ENCODE data around the gene CMTR1.

Gene CMTR1

DNA sequence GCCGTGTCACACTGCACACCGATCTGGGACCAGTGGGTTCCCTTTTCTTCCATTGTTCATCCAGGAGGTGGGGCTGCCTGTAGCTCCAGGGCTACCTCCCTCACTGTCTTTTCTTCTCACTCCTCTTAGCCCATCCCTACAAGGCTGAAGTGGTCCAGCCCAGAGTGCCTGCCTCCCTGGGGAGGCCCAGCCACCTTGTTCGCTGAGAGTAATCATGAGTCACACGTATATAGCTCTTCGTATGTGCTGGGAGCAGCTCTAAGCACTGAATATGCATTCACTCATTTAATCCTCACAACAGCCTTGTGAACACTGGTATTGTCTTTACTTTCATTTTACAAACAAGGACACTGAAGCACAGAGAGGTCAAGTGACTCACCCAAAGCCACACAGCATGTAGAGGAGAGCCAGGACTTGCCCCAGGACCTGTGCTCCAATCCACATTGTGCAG lies 81.3 kb downstream of the CMTR1 start:
- peak; percentile 57 for DNase-seq

DNA sequence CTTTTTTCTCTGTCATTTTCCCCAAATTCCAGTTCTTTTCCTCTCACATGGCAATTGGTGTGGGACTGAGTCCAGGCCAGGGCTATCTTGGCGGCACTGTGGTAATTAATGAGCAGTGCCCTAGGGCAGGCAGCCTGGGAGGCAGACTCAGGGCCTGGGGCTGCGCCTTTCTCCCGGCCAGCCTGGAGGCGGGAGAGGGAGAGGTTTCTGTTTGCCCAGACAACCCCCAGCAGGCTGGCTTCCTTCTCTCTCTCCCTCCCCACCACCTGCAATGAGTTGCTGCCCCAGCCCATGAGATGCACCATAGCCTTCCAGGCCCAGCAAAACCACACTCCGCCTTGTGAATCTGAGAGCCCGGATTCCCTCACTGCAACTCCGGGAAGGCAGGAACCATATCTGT lies 81.8 kb downstream of the CMTR1 start:
- DNase-seq, result no peak

- DNase-seq, result no peak
Measured at GRCh38 chr6:37515712-37516075, 82.7 kb downstream of the CMTR1 start.

- peak; percentile 92 for DNase-seq
Measured at GRCh38 chr6:37516076-37516919, 83.3 kb downstream of the CMTR1 start.

- no peak for DNase-seq
Measured at GRCh38 chr6:37516920-37517405, 83.9 kb downstream of the CMTR1 start.

GRCh38 chr6:37517411-37517812 lies 84.4 kb downstream of the CMTR1 start:
- peak; percentile 80 for DNase-seq

GRCh38 chr6:37518116-37518515 lies 85.1 kb downstream of the CMTR1 start:
- no peak for DNase-seq

DNA sequence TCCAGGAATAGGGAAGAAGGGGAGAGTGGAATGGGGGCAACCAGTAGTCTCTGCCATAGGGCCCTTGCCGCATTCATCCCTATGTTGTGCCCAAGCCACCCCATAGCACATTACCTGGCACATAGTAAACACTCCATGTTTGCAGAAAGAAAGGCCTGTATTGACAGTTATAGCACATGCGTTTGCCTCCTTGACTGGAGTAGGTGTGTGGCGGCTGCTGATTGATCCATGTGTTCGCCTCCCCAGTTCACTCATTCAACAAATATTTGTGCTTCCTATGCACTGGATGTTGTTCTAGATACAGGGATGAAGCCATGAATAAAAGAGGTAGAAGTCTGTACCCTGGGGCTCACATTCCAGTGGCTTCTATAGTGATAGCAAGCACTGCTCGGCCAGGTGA lies 86.4 kb downstream of the CMTR1 start:
- DNase-seq, result no peak

GRCh38 chr6:37520926-37521325 lies 87.9 kb downstream of the CMTR1 start:
- DNase-seq, result no peak

GRCh38 chr6:37521674-37522073 lies 88.7 kb downstream of the CMTR1 start:
- no peak for DNase-seq

DNA sequence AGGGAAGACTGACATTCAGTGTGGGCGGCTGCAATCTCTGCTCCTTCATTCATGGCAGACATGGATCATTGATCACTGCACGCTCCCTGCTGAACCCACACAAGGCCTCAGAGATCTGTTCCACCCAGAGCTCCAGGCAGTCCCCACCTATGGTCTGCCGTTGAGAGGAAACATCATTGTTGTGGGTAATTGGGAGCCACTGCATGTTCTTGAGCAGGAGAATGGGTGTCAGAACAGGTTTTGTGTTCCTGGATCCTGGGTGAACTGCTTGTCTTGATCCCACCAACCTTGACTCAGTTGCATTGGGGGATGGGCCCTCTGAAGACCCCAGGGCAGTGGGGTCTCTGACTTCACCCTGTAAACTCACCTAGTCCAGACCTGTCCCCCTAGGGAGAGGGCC lies 89.8 kb downstream of the CMTR1 start:
- DNase-seq, result no peak

- no peak for DNase-seq
Measured at GRCh38 chr6:37523412-37523811, 90.4 kb downstream of the CMTR1 start.

DNA sequence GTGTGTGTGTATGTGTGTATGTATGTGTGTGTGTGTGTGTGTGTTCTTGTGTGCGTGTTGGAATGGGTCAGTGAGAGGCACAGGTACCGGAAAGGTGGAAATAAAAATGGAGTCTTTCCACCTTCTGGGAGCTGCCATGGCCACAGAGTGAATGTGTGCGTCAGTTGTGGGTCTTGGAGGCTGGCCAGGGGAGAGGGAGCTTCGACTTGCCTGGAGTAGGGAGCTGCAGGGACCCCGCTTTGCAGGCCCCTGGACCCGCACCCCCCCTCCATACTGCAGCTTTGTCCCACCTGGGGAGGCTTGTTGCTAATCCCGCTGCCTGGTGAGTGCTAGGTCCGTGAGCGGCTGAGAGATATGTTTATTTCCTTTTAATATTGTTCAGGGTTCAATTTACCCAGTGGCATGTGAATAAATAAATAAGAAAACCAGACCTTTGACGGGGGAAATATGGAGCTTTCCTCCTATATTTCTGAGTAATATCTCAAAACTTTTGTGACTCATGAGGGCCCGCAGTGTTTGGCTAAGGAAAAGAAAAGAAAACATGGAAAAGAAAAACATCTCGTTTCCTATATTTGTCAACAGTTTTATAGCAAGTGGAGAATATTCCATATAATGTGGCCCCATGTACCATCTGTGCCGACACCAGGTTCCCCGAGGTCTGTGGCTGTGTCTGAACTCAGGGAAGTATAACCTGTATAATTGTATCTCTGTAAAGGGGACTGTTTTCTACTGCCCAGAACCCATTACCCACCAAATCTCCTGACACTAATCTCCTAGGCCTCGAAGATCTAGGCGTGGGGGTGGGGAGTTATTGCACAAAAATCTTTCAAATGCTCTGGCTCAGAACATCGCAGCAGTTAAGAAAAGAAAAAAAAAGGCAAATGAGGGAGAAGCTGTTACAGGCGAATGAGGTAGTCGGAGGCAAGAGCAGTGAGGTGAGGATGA lies 91.3 kb downstream of the CMTR1 start:
- no peak for DNase-seq

GRCh38 chr6:37524970-37525318 lies 91.9 kb downstream of the CMTR1 start:
- no peak for DNase-seq

GRCh38 chr6:37525460-37526357 lies 92.7 kb downstream of the CMTR1 start:
- no peak for DNase-seq

GRCh38 chr6:37528541-37528940 lies 95.5 kb downstream of the CMTR1 start:
- DNase-seq, result no peak

GRCh38 chr6:37530297-37530696 lies 97.3 kb downstream of the CMTR1 start:
- no peak for DNase-seq

GRCh38 chr6:37531026-37531425 lies 98.0 kb downstream of the CMTR1 start:
- DNase-seq, result no peak

Data from stimulated activated naive CD4-positive, alpha-beta T cell treated with Interleukin-2 at 50 U/mL for 16 hours (primary cell).